Loucy (cell line): Measurements from ENCODE around the gene ZNF774.

Experiments used
- H2AFZ ChIP-seq: fragments of 200-600 bp; sonication (generic); 2 replicates; pipeline ENCODE4 v1.6.0; 2016; ENCODE audit warnings: antibody characterized with exemption, mild to moderate bottlenecking, low read length, moderate library complexity
- H3F3A ChIP-seq: fragments of 200-600 bp; 2 replicates; pipeline ENCODE4 v1.6.0; 2016; ENCODE audit warnings: antibody characterized with exemption, low read depth, mild to moderate bottlenecking
- H3K27me3 ChIP-seq: fragments of 200-600 bp; sonication (generic); 2 replicates; pipeline ENCODE4 v1.6.1; 2014; ENCODE audit warnings: low read length, mild to moderate bottlenecking; ENCODE audit not compliant: insufficient read depth, poor library complexity, severe bottlenecking
- H3K36me3 ChIP-seq: fragments of 200-600 bp; sonication (generic); 2 replicates; pipeline ENCODE4 v1.6.1; 2016; ENCODE audit warnings: low read length; ENCODE audit not compliant: insufficient read depth
- H3K4me1 ChIP-seq: fragments of 200-600 bp; sonication (generic); 2 replicates; pipeline ENCODE4 v1.5.1; 2014; ENCODE audit warnings: low read length, mild to moderate bottlenecking; ENCODE audit not compliant: insufficient read depth, poor library complexity, severe bottlenecking
- H3K4me2 ChIP-seq: fragments of 200-600 bp; sonication (generic); 2 replicates; pipeline ENCODE4 v1.6.0; 2014; ENCODE audit warnings: antibody characterized with exemption, low read length, low read depth, mild to moderate bottlenecking; ENCODE audit not compliant: poor library complexity, severe bottlenecking
- H3K4me3 ChIP-seq: fragments of 200-600 bp; sonication (generic); 2 replicates; pipeline ENCODE4 v1.5.1; 2014; ENCODE audit warnings: low read length, mild to moderate bottlenecking, mixed read lengths; ENCODE audit not compliant: poor library complexity, severe bottlenecking
- H3K79me2 ChIP-seq: fragments of 200-600 bp; sonication (generic); 2 replicates; pipeline ENCODE4 v1.6.1; 2014; ENCODE audit warnings: low read length; ENCODE audit not compliant: insufficient read depth
- H3K9ac ChIP-seq: fragments of 200-600 bp; sonication (generic); 2 replicates; pipeline ENCODE4 v1.6.0; 2014; ENCODE audit warnings: mild to moderate bottlenecking, low read depth, low read length, moderate library complexity; ENCODE audit not compliant: poor library complexity, severe bottlenecking
- H3K9me2 ChIP-seq: fragments of 200-600 bp; sonication (generic); replicated peaks from 2 replicates; pipeline ENCODE4 v1.6.1; 2016; ENCODE audit warnings: low read depth, low read length, mixed read lengths
- H3K9me3 ChIP-seq: fragments of 200-600 bp; sonication (generic); 2 replicates; pipeline ENCODE4 v1.6.1; 2014; ENCODE audit warnings: mild to moderate bottlenecking, antibody characterized with exemption, low read length, low read depth; ENCODE audit not compliant: insufficient read depth
- H4K20me1 ChIP-seq: fragments of 200-600 bp; sonication (generic); 2 replicates; pipeline ENCODE4 v1.6.0; 2014; ENCODE audit warnings: antibody characterized with exemption, low read length, mild to moderate bottlenecking; ENCODE audit not compliant: insufficient read depth, poor library complexity, severe bottlenecking
- CTCF ChIP-seq: fragments of 200-600 bp; sonication (generic); conservative IDR thresholded peaks from 2 replicates; pipeline ENCODE4 v1.5.1; 2014; ENCODE audit warnings: mild to moderate bottlenecking, antibody characterized with exemption, low read length
- EZH2phosphoT487 ChIP-seq: fragments of 200-600 bp; IDR thresholded peaks from 2 replicates; pipeline ENCODE4 v1.6.1; 2018; ENCODE audit warnings: antibody characterized with exemption, mild to moderate bottlenecking, moderate library complexity, borderline replicate concordance

ZNF774 gene

GRCh38 chr15:90316139-90316538 is 35.9 kb upstream of the ZNF774 start:
- no peak overlapping the region for H2AFZ ChIP-seq
- no peaks in the 10 kb centered on the region for H3K9me3 ChIP-seq
- H3K9me2 ChIP-seq: no peaks in the 10 kb centered on the region
- no peak overlapping the region for H3K9ac ChIP-seq
- no peak overlapping the region for H3K4me3 ChIP-seq
- H3K79me2 ChIP-seq: no peaks in the 10 kb centered on the region
- no peaks in the 10 kb centered on the region for H3K27me3 ChIP-seq
- no peaks in the 10 kb centered on the region for H3K36me3 ChIP-seq
- no peak for TF ChIP-seq CTCF
- no peaks in the 10 kb centered on the region for H3F3A ChIP-seq
- no peaks in the 10 kb centered on the region for H3K4me1 ChIP-seq
- no peak overlapping the region for H3K4me2 ChIP-seq
- H4K20me1 ChIP-seq: no peaks in the 10 kb centered on the region

DNA sequence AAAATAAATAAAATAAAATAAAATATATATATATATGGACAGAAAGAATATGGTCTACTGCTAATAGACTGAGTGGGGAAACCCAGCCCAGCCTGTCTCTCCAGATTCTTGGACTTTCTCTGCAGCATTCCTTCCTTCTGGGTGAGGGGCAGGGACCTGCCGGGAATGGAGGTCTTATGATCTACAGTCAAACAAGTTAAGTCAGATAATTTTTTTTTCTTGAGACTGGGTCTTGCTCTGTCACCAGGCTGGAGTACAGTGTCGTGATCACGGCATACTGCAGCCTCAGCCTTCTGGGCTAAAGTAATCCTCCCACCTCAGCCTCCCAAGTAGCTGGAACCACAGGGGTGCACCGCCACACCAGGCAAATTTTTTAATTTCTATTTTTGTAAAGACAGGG is 33.5 kb upstream of the ZNF774 start:
- Histone ChIP-seq H3K27me3 (no peaks in the 10 kb centered on the region), H3F3A (no peaks in the 10 kb centered on the region), H2AFZ (no peak overlapping the region), H3K9ac (no peak overlapping the region), H3K79me2 (no peaks in the 10 kb centered on the region), H3K4me2 (no peak overlapping the region), H3K36me3 (no peaks in the 10 kb centered on the region), H3K4me3 (no peak overlapping the region), H3K9me3 (no peaks in the 10 kb centered on the region), H4K20me1 (no peaks in the 10 kb centered on the region), H3K4me1 (no peaks in the 10 kb centered on the region), H3K9me2 (no peaks in the 10 kb centered on the region)
- TF ChIP-seq EZH2phosphoT487 (no peak), CTCF (no peak)

DNA sequence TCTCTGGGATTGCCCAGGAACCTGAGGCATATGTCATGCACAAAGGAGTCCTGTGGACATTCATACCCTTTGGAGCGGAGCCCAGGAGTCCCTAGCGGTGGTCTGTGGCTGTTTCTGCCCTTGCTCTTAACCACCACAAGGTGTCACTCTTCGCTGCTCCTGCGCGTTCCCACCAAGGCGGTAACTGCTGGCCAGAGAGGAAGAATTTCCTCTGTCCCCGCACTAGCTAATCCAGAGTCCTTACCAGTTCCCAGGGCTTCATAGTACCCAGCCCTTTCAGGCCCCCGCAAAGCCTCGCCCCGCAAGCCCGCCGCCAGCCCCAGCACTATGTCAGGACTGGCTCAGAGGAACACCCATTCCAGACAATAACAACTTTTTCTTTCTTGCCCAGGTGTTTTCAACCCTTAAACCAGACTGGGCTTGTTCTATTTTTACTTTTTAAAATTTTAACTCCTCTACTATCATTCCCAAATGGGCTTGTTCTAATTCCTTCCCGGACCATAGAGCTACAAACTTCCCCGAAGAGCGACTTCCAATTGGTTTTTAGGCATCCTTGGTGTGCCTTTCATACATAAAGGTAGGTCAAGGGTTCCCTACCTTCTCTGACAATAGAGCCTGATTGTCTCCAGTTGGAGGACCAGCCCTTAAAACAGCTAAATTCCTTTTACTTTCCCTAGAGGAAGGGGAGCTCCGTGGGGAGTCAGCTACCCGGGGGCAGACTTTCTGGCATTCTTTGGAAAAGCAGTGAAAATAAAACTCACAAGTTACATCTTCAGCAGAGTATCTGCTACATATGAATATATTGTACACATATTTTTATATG is 31.8 kb upstream of the ZNF774 start:
- Histone ChIP-seq H2AFZ (peak overlapping the region; percentile 94), H3K9ac (peak overlapping the region; percentile 53)

More for the DNA sequence above, 31.8 kb upstream of the ZNF774 start:
- TF ChIP-seq EZH2phosphoT487: no peak
- peak; percentile 98 for TF ChIP-seq CTCF
- no peaks in the 10 kb centered on the region for H3K9me3 ChIP-seq
- H4K20me1 ChIP-seq: no peaks in the 10 kb centered on the region
- no peaks in the 10 kb centered on the region for H3K79me2 ChIP-seq
- H3K4me1 ChIP-seq: no peaks in the 10 kb centered on the region
- H3K27me3 ChIP-seq: no peaks in the 10 kb centered on the region
- no peaks in the 10 kb centered on the region for H3F3A ChIP-seq
- no peaks in the 10 kb centered on the region for H3K9me2 ChIP-seq
- no peaks in the 10 kb centered on the region for H3K36me3 ChIP-seq
- no peak overlapping the region for H3K4me3 ChIP-seq
- peak overlapping the region; percentile 28 for H3K4me2 ChIP-seq
